IMR-90 (cell line): ENCODE data around the gene TAF4B.

Experiments used
- MXI1 ChIP-seq: IDR thresholded peaks from 2 replicates; pipeline ENCODE4 v1.6.1; 2012; ENCODE audit warnings: low read depth, mild to moderate bottlenecking, low read length, moderate library complexity, borderline replicate concordance
- TF ChIP-seq, protein P1 (sequence below): fragments of 150-350 bp; IDR thresholded peaks from 2 replicates; pipeline ENCODE4 v1.6.1; 2017; ENCODE audit warnings: mild to moderate bottlenecking, antibody characterized with exemption, low read length, low read depth
- TF ChIP-seq, protein P2 (sequence below): conservative IDR thresholded peaks from 2 replicates; pipeline ENCODE4 v1.5.1; 2012; ENCODE audit warnings: mild to moderate bottlenecking, low read depth, low read length, improper control_type of control experiment

DNA sequence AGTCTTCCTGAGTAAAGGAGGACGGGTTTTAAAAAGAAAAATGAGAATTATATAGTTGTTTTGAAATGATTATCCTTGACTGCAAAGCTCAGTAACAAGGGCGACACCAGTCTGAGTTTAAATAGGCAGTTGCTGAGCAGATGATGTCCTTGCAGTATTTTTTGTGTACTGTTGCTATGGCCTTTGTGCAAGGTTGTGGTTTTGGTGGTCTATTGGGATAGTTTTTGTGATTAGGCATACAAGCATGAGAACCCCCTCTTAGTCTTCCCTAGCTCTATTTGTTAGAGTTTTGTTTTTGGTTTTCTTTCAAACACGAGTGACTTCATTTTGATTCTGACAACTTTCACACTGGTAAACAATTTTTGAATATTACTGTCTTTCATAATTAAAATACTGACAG lies 64.1 kb downstream of the TAF4B start:
- TF ChIP-seq, protein P1, sequence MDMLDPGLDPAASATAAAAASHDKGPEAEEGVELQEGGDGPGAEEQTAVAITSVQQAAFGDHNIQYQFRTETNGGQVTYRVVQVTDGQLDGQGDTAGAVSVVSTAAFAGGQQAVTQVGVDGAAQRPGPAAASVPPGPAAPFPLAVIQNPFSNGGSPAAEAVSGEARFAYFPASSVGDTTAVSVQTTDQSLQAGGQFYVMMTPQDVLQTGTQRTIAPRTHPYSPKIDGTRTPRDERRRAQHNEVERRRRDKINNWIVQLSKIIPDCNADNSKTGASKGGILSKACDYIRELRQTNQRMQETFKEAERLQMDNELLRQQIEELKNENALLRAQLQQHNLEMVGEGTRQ, result no peak
- TF ChIP-seq, protein P2, sequence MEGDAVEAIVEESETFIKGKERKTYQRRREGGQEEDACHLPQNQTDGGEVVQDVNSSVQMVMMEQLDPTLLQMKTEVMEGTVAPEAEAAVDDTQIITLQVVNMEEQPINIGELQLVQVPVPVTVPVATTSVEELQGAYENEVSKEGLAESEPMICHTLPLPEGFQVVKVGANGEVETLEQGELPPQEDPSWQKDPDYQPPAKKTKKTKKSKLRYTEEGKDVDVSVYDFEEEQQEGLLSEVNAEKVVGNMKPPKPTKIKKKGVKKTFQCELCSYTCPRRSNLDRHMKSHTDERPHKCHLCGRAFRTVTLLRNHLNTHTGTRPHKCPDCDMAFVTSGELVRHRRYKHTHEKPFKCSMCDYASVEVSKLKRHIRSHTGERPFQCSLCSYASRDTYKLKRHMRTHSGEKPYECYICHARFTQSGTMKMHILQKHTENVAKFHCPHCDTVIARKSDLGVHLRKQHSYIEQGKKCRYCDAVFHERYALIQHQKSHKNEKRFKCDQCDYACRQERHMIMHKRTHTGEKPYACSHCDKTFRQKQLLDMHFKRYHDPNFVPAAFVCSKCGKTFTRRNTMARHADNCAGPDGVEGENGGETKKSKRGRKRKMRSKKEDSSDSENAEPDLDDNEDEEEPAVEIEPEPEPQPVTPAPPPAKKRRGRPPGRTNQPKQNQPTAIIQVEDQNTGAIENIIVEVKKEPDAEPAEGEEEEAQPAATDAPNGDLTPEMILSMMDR, result no peak
- TF ChIP-seq MXI1, result no peak
